SU-DHL-6 (cell line): ENCODE results near the gene SLC6A8.

Experiments
- EZH2phosphoT487 ChIP-seq: fragments of 200-600 bp; sonication (generic), shearing (Covaris generic); conservative IDR thresholded peaks from 2 replicates; pipeline ENCODE4 v1.6.1; 2018; ENCODE audit warnings: mild to moderate bottlenecking, antibody characterized with exemption, low read length, moderate library complexity, mixed read lengths
- TF ChIP-seq, protein P1 (sequence below): fragments of 200-600 bp; sonication (generic); IDR thresholded peaks from one replicate; pipeline ENCODE4 v1.5.1; 2017; ENCODE audit warnings: antibody characterized with exemption, mild to moderate bottlenecking, low read length, moderate library complexity; ENCODE audit not compliant: insufficient read depth, poor library complexity, severe bottlenecking

DNA sequence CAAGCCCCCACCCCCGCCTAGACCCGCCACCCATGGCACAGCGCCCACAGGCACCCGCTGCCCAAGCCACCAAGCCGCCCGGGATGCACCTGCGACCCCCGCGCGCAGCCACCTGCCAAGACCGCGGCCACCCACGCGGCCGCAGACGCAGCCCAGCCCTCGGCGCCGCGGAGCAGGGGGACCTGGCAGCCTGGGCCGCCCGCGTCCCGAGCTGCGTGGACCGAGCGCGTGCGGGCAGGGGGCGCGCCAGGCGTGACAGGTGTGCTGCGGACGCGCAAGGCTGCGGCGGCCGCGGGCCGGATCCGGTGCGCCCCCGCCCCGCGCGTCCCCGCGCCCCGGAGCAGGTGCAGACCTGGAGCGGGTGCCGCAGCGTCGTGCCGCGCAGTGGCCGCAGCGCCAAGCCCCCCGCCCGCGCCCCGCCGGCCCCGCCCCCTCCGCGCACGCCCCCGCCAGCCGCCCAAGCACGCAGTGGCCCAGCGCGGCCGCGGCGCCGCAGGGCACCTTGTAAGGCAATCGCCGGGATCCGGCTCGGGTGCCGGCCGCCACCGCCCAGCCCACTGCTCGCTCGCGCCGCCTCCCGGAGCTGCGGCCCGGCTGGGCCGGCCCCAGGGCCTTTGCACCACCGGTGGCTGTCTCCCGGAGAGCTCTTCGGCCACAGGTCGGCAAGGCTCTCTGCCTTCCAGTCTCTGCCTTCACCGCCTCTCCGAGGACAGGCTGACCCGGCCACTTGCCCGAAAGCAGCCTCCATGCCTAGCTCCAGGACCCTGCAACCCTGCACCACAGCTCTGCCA, 14.1 kb upstream of the SLC6A8 start, which contains the start of gene PNCK:
- TF ChIP-seq, protein P1, sequence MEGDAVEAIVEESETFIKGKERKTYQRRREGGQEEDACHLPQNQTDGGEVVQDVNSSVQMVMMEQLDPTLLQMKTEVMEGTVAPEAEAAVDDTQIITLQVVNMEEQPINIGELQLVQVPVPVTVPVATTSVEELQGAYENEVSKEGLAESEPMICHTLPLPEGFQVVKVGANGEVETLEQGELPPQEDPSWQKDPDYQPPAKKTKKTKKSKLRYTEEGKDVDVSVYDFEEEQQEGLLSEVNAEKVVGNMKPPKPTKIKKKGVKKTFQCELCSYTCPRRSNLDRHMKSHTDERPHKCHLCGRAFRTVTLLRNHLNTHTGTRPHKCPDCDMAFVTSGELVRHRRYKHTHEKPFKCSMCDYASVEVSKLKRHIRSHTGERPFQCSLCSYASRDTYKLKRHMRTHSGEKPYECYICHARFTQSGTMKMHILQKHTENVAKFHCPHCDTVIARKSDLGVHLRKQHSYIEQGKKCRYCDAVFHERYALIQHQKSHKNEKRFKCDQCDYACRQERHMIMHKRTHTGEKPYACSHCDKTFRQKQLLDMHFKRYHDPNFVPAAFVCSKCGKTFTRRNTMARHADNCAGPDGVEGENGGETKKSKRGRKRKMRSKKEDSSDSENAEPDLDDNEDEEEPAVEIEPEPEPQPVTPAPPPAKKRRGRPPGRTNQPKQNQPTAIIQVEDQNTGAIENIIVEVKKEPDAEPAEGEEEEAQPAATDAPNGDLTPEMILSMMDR, result no peak
- no peak for TF ChIP-seq EZH2phosphoT487
